Measurements from ENCODE around the gene CDKAL1. TPM values are rescaled to one million over a fixed set of nuclear protein-coding genes. Genes with fewer than 3 reads are reported as not detected.
"Not testable (repeated sequence)": the region's sequence is repeated elsewhere in the genome, so short reads cannot be mapped to it uniquely, and the experiment has no call there.

CDKAL1 gene
- total and polyA plus RNA-seq, 10 of the 15 experiments (the other 5 are each of a cell fraction or from before 2014, with no cell fraction given): 10.7 to 26.9 (median 17.3) TPM

GRCh38 chr6:20721121-20721520, 186.9 kb downstream of the CDKAL1 start:
- peaks cover 37% of the 10 kb centered on the region for H3K4me1 ChIP-seq (ENCODE audit: control insufficient read depth, insufficient read depth, low read length)
- H3K4me3 ChIP-seq; H3K27ac ChIP-seq (ENCODE audit: control insufficient read depth, insufficient read depth); ATAC-seq; H3K27me3 ChIP-seq (replicated peaks in 1 of 2; ENCODE audit: control insufficient read depth in 2 of 2, insufficient read depth in 2 of 2, low read length in 1 of 2); FAIRE-seq; RAD21 ChIA-PET (ENCODE audit: unreplicated experiment); BruUV-seq (replicated peaks); in situ Hi-C loops (cut with MboI); SMC1A ChIA-PET (ENCODE audit: uncharacterized antibody, unreplicated experiment); H4K20me1 ChIP-seq (ENCODE audit: control insufficient read depth, insufficient read depth); H3K4me2 ChIP-seq (ENCODE audit: control insufficient read depth, insufficient read depth); H2AFZ ChIP-seq (ENCODE audit: control insufficient read depth, low read depth, low read length); H3K9me3 ChIP-seq (replicated peaks; ENCODE audit: control insufficient read depth, insufficient read depth, low read length); H3K79me2 ChIP-seq (ENCODE audit: control insufficient read depth, insufficient read depth, low read length); POLR2A ChIA-PET; H3K36me3 ChIP-seq (ENCODE audit: control insufficient read depth in 2 of 2, insufficient read depth in 2 of 2, low read length in 1 of 2); H3K9ac ChIP-seq (ENCODE audit: control insufficient read depth, insufficient read depth, low read length); intact Hi-C loops (cut with micrococcal nuclease; ENCODE audit: unreplicated experiment); DNase-seq (ENCODE audit: low read depth, low spot score): not testable (repeated sequence)
- CTCF ChIA-PET: interaction anchor here (1.0 kb wide), 1 partner anchor 13 kb away, joined by 3 read pairs; no protein-coding TSS in a partner anchor
- WGBS (ENCODE audit: insufficient coverage, insufficient replicate concordance, low lambda C conversion rate, missing lambda C conversion rate): 75% methylated on average over 3 of the region's 3 CpGs

GRCh38 chr6:20722455-20722854, 188.2 kb downstream of the CDKAL1 start:
- Histone ChIP-seq H3K27ac (ENCODE audit: control insufficient read depth, insufficient read depth) (peak overlapping the region; percentile 4; the same call in 1 of the 2 replicates), H3K4me3 (no peak overlapping the region), H3K4me2 (ENCODE audit: control insufficient read depth, insufficient read depth) (peak overlapping the region; percentile 28), H3K27me3 (replicated peaks in 1 of 2; ENCODE audit: control insufficient read depth in 2 of 2, insufficient read depth in 2 of 2, low read length in 1 of 2) (no peaks in the 10 kb centered on the region), H3K9ac (ENCODE audit: control insufficient read depth, insufficient read depth, low read length) (no peak overlapping the region), H4K20me1 (ENCODE audit: control insufficient read depth, insufficient read depth) (no peaks in the 10 kb centered on the region), H3K36me3 (ENCODE audit: control insufficient read depth in 2 of 2, insufficient read depth in 2 of 2, low read length in 1 of 2) (no peaks in the 10 kb centered on the region; a peak in 1 of 4 replicates), H3K9me3 (replicated peaks; ENCODE audit: control insufficient read depth, insufficient read depth, low read length) (no peaks in the 10 kb centered on the region; the same call in 2 of the 3 replicates), H3K4me1 (ENCODE audit: control insufficient read depth, insufficient read depth, low read length) (peaks cover 31% of the 10 kb centered on the region), H3K79me2 (ENCODE audit: control insufficient read depth, insufficient read depth, low read length) (no peaks in the 10 kb centered on the region), H2AFZ (ENCODE audit: control insufficient read depth, low read depth, low read length) (no peak overlapping the region)
- no TSS peak for BruUV-seq (replicated peaks)
- no peak for DNase-seq (ENCODE audit: low read depth, low spot score)
- POLR2A ChIA-PET: no interaction called here
- FAIRE-seq: no peak
- peak; percentile 72 for ATAC-seq
- intact Hi-C loops (cut with micrococcal nuclease; ENCODE audit: unreplicated experiment): no loop called here
- 0% methylated on average over 2 of the region's 2 CpGs for WGBS (ENCODE audit: insufficient coverage, insufficient replicate concordance, low lambda C conversion rate, missing lambda C conversion rate)
- SMC1A ChIA-PET (ENCODE audit: uncharacterized antibody, unreplicated experiment): no interaction called here
- RAD21 ChIA-PET (ENCODE audit: unreplicated experiment): no interaction called here
- CTCF ChIA-PET: no interaction called here
- in situ Hi-C loops (cut with MboI): no loop called here
- no peak for TF ChIP-seq EED (IDR thresholded peaks at IDR 0.05; ENCODE audit: low read depth)
- no peak for TF ChIP-seq CEBPZ (IDR thresholded peaks at IDR 0.05; ENCODE audit: low read depth, low read length)
- no peak for TF ChIP-seq ZNF207 (IDR thresholded peaks at IDR 0.05; ENCODE audit: borderline replicate concordance)
- no peak for TF ChIP-seq SIX5 (IDR thresholded peaks at IDR 0.05; ENCODE audit: low read depth, low read length, severe bottlenecking)
- peak; percentile 39; the same call in 1 of the 2 replicates for TF ChIP-seq DPF2 (IDR thresholded peaks at IDR 0.05)
- no peak for TF ChIP-seq YY1 (IDR thresholded peaks at IDR 0.05; ENCODE audit: low read depth, low read length)
- no peak for TF ChIP-seq BCL3 (IDR thresholded peaks at IDR 0.05; ENCODE audit: borderline replicate concordance, insufficient read depth, low read depth, low read length, poor library complexity, severe bottlenecking)
- TF ChIP-seq BMI1 (IDR thresholded peaks at IDR 0.05; ENCODE audit: borderline replicate concordance): no peak
- TF ChIP-seq NR2C1 (IDR thresholded peaks at IDR 0.05): no peak
